ENCODE data around the gene BMP7.
"Not testable (repeated sequence)": the region's sequence is repeated elsewhere in the genome, so short reads cannot be mapped to it uniquely, and the experiment has no call there.

BMP7 gene

DNA sequence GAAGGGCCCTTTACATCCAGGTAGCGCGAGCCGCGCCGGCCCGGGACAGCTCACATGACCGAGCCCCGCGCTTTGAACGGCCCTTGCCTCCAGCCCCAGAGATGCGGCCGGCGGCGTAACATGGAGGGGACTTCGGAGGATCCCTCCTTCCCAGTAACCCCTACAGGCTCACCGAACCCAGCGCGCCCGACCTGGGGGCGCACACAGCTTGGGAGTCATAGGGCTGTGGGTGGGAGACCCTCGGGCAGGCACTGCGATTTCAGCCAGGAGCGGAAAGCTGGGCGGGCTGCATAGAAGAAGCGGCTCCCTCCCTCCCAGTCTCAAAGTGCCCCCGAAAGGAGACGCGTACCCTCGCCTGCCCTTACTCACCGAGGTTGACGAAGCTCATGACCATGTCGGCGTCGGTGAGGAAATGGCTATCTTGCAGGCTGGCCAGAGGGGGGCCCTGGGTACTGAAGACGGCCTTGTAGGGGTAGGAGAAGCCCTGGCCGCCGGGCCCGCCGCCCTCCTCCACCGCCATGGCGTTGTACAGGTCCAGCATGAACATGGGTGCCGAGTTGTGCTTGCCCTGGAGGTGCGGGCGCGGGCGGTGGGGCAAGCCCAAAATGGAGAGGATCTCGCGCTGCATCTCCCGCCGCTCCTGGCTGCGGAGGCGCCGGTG lies 975 bp downstream of the BMP7 start:
- DNase-seq (ENCODE audit: low read depth in 2 of 2) = no peak

DNA sequence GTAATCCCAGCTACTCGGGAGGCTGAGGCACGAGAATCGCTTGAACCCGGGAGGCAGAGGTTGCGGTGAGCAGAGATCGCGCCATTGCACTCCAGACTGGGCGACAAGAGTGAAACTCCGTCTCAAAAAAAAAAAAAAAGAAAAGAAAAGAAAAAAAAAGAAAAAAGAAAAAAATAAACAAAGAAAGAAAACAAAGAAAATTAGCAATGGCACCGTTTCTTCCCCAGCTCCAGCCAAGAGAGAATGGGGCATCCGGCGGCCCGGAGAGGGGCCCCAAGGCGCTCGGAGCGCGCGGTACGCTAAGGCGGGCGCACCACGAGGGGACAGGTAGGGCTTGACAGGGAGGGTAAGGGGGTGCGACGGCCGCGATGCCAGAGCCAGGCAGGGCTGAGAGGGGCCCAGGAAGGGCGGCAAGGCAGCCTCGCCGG lies 1.5 kb downstream of the BMP7 start:
- DNase-seq (ENCODE audit: low read depth in 2 of 2) = not testable (repeated sequence)

DNA sequence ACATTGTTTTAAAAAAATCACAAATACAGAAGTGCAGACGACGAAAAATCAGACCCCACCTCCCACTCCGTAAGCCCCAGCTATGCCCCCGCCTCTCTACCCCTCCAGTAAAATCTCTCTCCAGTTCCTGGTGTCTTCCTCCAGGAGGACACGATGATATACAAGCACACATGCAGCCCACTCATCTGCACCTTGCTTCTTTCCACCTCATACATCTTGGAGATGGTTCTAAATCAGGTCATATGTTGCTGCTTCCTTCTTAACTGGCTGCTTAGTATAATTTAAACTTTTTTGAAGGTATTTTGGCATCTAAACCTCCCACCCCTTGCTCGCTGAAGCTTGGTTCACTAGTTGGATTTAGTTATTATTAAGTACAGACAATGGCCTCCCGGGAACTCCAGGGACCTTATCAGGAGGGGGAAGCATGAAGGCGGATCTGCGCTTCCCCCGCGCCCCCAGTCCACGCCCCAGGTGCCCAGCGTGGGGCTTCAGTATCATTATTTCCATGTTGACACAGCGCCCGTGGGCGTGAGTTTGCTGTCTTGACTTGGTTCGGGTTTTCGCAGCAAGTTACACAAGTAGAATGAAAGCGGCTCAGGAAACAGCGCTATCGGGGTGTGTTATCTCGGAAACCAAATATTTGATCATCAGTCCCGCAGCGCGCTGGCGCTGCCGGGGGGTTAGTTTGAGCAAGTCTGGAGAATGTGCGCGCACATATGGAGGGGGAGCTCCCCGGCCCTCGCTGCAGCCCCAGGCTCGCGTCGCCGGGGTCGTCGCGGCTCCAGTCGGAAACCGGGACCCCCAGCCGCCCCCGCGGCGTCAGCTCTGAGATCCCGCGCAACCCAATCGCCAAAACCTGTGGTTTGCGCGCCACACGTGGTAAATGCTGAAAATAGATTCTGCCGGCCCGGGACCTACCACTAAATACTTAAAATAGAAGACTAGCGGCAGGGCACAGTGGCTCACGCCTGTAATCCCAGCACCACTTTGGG lies 2.3 kb downstream of the BMP7 start:
- no peak for DNase-seq (ENCODE audit: low read depth in 2 of 2)

DNA sequence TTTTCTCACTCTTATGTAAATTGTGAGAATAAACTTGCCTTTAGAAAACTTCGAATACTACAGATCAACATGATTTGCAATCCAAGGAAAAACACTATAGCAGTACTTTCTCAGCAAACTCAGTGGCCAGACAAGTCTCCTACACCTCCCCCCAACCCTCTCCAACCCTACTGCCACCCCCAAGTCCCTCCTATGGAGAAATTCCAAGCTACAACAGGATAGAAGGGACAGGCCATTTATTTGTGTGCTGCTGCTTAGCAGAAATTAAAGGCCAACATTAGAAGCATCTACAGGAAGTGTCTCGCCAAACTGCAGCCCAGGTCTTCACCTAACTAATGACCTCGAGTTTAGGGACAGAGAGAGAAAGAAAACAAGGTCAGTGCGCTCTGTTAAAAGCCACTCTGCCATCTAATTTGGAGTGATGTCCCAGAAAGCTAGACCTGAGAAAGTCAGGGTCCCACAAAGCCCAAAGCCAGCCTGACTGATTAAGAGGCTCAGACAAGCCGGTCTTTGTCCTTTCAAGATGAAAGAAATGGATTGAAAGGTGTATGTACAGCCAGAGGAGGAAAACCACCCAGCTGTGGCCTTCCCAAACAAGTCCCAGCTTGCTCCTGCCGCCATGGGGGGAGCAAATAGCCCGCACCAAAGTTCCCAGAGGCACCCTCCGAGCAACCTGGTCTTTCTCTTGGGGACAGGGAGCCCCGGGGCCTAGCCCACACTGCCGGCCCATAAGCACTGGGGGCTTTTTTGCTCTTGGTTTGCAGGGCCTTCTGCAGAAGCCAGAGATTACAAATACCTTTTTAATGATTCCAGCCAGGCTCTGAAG lies 3.4 kb downstream of the BMP7 start:
- no peak for DNase-seq (ENCODE audit: low read depth in 2 of 2)

DNA sequence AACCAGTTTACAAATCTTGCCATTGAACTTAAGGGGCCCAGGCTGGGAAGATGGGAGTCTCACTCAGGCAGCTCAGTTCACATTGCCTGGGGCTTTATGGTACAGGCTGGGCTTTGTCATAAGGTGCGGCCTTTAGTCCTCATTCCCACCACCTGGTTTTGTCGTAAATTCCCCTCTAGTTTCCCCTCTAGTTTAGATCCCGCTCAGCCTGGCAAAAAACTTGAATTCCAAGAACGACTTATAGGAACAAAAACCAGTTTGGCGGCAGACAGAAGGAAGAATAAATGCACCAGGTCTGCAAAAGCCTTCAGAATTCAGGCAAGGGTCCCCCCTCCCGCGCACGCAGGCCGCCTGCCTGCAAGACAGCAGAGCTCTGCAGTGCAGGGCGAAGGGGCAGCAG lies 4.1 kb downstream of the BMP7 start:
- no peak for DNase-seq (ENCODE audit: low read depth in 2 of 2)

DNA sequence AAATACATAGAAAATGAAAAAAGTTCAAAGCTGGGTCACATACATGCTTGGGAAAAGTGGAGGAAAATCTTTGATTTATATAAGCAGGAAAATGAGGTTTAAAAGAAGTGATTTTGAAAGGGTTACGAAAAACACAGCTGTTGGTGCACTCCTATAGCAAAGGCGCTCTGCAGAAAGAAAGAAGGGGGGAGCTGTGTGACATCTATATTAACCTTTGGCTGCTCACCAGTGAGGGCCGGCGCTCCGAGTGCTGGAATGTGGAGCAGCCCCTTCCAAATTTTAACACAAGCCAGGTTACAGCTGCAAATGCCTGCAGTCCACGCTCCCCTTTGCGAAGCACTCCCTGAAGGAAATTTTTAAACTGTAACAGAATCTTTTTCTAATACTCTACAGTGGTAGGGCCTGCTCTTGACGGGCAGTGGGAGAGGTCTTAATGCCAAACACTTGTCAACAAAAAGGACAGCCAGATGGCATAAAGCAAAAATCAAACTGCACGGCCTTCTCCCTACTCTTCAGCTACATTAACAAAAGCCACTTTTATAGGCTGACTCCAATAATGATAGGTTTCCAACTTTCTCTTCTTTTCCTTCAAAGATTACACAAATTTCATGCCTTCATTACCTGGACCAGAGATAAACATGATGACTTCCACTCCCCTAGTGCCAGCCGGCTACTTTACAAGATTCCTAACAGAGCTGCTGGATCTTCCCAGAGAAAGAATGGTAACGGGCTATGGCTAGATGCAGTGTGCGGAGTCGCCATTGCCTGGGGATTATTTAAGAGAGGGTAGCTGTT lies 4.8 kb downstream of the BMP7 start:
- DNase-seq (ENCODE audit: low read depth in 2 of 2) = no peak

DNA sequence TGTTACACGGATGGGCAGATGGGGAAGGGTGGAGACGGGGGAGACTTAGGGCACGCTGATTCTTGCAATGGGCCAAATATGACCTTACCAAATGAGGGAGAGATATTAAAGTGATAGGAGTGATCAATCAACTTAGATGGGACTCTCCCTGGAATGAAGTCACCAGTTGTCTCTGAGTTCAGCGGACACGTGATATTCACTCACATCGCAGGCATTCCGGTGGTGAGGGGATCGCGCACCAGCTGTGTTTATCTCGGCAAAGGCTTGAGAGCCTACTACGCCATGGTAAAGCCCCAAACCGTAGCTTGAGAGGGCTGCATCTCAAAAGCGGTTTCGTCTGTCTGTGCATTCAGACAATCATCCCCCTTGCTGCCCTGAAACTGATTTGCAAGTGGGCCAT lies 5.5 kb downstream of the BMP7 start:
- no peak for DNase-seq (ENCODE audit: low read depth in 2 of 2)

DNA sequence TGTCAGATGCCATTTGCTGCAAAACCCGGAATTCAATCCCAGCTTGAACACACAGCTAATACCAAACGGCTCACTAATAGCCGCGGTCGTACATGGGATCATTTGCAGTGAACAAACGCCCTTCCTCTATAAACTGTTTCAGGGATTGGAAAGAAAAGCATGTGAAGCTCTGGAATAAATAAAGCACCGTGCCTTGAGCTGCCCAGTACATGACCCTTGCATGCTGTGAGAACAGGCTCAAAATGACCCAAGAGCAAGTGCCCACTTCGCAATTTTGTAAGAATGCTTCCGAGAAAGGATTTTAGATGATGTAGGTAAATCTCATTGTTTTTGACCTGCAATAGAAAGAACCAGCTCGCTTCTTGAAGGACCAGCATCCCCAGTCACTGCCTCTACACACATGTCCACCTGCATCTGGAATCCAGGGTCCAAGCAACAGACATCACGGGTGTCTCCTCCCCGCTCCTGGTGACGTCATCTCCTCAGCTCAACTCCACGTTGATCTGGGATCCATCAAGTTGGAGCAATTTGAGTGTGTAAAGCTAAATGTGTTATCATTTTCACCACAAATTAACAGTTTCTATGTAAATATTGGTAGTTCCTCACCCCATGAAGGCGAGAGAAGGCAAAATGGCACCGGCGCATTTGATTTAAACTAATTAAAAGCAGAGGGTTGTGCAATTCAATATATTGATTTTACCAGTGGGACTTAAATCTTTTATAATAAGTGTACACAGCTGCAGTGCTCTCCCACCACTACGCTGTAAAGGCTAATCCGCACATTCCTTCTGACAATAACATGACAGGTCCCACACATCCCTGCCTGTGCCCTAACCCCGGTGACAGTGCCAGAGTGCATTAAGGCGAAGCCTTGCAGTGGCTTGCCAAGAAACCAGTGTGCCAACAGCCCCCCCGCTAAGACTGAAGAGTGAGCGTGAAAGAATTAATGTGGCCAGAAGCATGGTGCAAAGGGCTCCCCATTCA lies 6.2 kb downstream of the BMP7 start:
- no peak for DNase-seq (ENCODE audit: low read depth in 2 of 2)

DNA sequence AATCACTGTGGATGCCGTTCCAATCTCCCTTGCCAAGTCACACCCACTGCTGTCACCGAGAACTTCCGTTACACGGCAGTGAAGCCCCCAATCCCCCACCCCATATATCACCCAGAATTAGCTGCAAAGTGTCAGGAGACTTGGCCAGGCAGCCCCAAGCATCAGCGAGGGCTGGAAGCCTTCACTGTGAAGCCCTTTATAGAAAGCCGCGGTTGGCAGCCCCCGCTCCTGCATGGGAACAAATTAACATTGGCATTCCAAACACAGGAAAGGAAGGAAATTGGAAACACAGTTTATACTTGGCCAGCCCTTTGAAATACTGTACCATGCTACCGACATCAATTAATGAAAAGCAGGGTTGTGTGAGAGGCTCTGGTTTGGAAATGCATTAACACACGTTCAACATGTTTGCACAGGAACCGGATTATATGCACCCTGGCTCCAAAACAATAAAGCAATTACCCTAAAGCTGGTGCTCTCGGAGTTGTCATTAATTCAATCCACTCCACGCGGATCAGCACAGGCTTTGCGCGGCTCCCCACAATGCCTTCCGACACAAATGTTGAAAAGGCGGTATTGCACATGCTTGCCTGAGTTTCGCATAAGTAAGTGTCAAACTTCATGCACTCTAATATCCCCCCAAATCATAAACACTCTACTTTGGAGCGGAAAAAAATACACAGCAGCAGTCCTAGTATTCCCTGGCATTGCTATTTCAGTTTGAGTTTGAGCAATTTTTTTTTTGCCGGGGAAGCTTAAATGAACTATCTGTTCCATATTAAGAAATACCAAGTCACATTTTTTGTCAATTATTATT lies 7.1 kb downstream of the BMP7 start:
- no peak for DNase-seq (ENCODE audit: low read depth in 2 of 2)

DNA sequence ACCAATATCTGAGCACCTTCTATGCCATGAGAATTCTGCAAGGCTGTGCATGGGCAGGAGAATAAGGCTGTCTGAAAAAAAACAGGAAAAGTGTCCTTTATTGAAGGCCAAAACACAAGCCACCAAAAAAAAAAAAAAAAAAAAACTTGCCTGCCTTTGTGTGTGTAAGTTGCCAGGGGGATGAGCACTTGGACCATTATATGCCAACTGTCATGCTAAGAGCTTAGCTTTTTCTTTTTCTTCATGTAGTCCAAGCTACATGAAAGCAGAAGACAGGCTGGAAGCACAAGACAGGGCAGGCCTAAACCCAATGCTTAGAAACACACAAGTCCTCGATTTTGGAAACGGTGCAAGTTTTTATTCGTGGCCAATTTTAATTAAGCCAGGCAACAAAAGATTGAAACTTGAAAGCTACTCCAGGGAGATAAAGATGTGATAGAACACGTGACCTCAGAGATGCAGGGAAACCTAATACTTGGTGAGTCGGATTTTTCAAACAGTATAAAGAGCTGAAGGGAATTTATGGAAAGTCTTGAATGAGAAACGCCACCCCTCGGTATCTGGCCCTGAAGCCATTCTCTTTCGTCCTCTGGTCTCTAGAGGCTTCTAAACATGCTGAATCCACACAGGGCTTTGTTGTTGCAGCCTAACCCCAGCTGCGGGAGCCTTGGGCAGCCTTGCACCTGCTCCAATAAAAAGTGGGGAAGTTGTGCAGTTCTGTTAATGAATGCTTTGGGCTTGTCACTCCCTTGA lies 8.6 kb downstream of the BMP7 start:
- no peak for DNase-seq (ENCODE audit: low read depth in 2 of 2)

DNA sequence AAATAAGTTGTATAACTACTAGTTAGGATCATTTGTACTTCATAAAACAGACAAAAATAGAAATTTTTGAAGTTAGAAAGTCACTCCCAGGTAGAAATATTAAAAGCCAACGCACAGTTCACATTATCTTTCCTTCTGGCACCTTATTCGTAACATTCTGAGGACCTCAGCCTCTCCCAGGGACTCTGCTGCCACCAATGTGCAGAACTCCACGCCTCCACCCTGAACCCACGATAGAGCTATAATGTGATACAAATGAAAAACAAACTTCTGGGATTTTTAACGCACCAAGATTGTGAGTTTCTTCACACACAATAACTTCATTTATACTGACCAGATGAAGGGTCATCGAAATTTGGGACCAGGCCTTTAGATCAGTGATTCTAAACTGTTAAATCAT lies 9.5 kb downstream of the BMP7 start:
- no peak for DNase-seq (ENCODE audit: low read depth in 2 of 2)

DNA sequence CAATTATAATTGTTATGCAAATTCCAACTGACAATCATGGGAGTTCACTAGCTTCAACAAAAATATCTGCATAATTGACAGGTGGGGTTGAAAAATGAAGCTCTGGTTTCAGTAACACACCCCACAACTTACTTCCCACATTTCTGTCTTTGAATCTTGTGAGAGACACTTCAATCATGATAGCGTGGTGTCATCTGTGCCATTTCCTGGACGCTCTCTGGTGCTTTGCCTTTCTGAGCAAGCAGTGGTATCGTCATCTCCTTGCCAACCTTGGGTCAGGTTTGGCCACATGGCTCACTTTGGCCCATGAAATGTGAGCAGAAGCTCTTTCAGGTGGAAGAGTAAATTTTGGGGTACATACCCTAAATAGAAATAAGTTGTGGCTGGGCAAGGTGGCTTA lies 10.2 kb downstream of the BMP7 start:
- no peak for DNase-seq (ENCODE audit: low read depth in 2 of 2)

DNA sequence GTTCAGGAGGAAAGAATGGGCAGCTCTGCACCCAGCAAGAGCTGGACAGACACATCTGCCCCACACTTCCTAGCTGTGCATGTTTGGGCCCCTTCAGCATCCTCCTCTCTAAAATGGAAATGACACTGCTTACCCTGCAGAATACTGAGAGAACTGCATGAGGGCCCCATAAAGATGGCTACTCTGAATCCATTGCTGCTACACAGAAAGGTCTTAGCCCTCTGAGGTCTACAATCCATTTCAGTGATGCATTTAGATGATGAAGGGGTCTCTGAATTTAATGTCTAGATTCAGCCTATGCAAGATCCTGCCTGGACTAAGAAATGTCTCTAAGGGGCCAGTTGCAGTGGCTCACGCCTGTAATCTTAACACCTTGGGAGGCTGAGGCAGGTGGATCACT lies 11.3 kb downstream of the BMP7 start:
- no peak for DNase-seq (ENCODE audit: low read depth in 2 of 2)

DNA sequence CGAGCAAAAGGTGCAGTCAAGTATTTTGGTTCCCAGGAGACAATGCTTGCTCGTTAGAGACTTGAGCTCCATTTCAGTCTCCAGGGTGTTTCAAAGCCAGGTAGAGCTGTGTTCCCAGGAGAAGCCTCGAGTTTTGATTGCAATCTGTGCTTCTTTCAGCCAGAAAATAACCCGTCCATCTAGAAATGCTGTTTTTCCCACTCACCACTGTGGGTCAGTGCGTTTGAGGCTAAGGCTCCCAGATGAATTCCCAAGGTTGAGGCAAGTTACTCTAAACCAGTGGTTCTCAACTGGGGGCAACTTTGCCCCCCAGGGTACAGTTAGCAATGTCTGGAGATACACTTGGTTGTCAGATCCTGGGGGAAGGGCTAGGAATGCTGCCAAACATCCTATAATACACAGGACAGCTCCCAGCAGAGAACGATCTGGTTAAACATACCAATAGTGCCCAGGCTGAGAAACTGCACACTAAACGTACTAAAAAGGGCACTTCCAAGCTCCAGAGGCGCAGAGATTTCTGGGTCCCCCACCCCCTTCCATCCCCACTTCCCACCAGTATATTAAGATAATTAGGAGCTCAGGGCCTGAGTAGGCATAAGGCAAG lies 13.8 kb downstream of the BMP7 start:
- no peak for DNase-seq (ENCODE audit: low read depth in 2 of 2)

DNA sequence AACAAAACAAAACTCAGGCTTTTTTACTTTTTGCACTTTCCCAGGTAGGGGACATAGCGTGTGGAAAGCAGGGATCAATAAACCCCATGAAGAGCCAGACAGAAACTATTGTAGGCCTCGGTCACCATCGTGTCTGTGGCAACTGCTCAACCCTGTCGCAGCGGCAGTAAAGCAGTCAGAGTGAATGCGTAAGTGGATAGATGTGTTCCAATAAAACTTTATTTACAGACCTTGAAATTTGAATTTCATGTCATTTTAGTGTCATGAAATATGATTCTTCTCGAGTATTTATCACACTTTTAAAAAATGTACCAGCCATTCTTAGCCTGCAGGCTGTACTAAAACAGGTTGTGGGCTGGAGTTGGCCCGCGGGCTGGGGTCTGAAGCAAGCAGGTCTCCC lies 14.5 kb downstream of the BMP7 start:
- no peak for DNase-seq (ENCODE audit: low read depth in 2 of 2)

DNA sequence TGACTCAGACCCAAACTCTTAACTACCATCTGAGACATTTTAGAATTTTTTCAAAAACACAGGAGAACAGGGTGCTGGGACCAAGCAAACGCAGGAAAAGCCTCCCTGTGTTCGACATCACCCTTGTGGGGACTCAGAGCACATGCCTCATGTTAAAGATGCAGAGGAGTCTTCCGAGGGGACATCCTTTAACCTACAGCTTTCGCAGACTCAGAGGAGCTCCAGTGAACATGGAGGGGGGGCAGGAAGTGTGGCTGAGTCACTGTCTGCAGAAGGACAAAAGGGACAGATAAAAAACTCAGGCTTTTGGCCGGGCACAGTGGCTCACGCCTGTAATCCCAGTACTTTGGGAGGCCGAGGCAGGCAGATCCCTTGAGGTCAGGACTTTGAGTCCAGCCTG lies 15.1 kb downstream of the BMP7 start:
- DNase-seq (ENCODE audit: low read depth in 2 of 2) = no peak

DNA sequence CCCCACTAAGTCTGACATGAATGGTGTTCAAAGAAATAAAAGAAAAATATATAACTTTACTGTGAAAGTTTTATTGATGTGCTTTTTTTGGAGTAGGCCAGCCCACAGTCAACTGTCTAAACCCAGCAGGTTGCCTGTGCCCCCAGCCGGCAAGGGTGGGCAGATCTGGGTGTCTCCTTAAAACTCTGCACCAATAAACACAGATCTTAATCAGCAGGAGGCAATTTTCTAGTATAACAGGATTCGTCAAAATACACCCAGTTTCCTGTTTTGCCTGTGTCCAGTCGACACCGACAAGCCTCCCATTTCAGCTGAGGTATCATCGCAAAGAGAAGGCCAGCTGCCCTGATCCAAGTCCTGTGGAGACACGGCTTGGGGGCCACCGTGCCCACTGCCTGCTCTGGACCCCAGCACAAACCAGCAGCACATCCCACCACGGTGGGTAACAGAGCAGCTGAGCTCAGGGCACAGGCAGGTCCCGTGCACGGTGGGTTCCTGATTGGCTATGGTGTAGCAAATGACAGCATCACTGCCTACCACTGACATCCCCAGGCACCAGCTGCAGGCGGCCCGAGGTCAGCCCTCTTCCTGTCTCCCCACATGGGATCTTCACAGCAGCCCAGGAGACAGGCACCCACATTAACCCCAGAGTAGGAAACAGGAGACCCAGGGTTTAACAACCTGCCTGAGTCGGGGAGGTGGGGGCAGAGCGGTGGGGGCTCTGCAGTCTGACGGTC lies 15.7 kb downstream of the BMP7 start:
- DNase-seq (ENCODE audit: low read depth in 2 of 2) = no peak

DNA sequence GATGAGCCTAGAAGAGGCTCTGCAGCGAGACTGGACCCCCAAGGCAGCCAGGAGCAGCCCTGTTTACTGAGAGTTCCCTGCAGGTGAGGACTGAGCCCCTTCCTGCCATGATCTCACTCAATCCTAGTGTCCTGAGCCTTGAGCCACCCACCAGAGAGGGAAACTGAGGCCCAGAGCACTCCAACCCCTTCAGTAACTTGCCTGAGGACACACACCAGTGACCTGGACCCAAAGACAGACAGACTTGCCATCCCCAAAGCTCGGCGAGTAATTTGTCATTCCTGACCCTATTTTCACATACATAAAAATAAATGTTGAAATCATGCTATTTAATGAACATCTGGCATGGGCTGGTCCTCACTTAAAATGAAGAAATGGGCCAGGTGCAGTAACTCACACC lies 16.7 kb downstream of the BMP7 start:
- no peak for DNase-seq (ENCODE audit: low read depth in 2 of 2)

Data from stimulated activated CD8-positive, alpha-beta memory T cell treated with anti-CD3 and anti-CD28 coated beads, Interleukin-7, amount 100 ng/mL, for 1 hour (primary cell).